Mesendoderm (in vitro differentiated cells): ENCODE results near the gene NDST3. TPM values are rescaled to one million over a fixed set of nuclear protein-coding genes. Genes with fewer than 3 reads are reported as not detected.

Source experiments
- small RNA-seq: library from polyadenylated mRNA; stranded (forward); fragments of <200 nt; extraction: miRNeasy Mini kit (QIAGEN cat#:217004); gene quantifications from one replicate; pipeline ENCODE3, GENCODE V24; 2013; ENCODE audit not compliant: insufficient read depth

Gene NDST3

Small RNAs within 50 kb of the gene (small RNA-seq; reads per million reads assigned to genes)
- gene SNORA24, result not detected
